Measurements from ENCODE around the gene PRELID1. TPM values are rescaled to one million over a fixed set of nuclear protein-coding genes. Genes with fewer than 3 reads are reported as not detected.

PRELID1 gene
- total and polyA plus RNA-seq, 2 donors (not counting 3 experiments of a cell fraction or from before 2014, with no cell fraction given), result 201 to 293 TPM

GRCh38 chr5:177299697-177300096, 3.9 kb upstream of the PRELID1 start:
- Histone ChIP-seq H3K9me1 (replicated peaks; ENCODE audit: control insufficient read depth, extremely low read depth, insufficient read depth, low read length) (no peaks in the 10 kb centered on the region), H3K27ac (ENCODE audit: insufficient read depth, low read depth, low read length) (peak overlapping the region; percentile 13), H4K20me1 (replicated peaks; ENCODE audit: control insufficient read depth, extremely low read depth, insufficient read depth, low read length) (no peaks in the 10 kb centered on the region), H3K4me1 (ENCODE audit: control insufficient read depth, extremely low read depth, insufficient read depth, low read length) (peaks cover 38% of the 10 kb centered on the region), H3K4me3 (replicated peaks in 1 of 3; ENCODE audit: insufficient read depth in 1 of 3, low read depth in 1 of 3, low read length in 3 of 3) (no peak overlapping the region), H3K79me2 (ENCODE audit: control insufficient read depth, insufficient read depth, low read length) (peaks cover 22% of the 10 kb centered on the region), H3K4me2 (ENCODE audit: insufficient read depth, low read length) (no peak overlapping the region), H3K36me3 (ENCODE audit: control insufficient read depth in 2 of 2, extremely low read depth in 1 of 2, insufficient read depth in 2 of 2, low read length in 2 of 2) (peaks cover 0 to 16% of the 10 kb centered on the region in 2 experiments), H3K9me3 (replicated peaks; ENCODE audit: control insufficient read depth, insufficient read depth, low read length) (no peaks in the 10 kb centered on the region), H3K9ac (replicated peaks; ENCODE audit: extremely low read depth, insufficient read depth, low read length) (no peak overlapping the region), H2AFZ (ENCODE audit: low read depth, low read length) (no peak overlapping the region), H3K27me3 (ENCODE audit: control insufficient read depth in 2 of 2, insufficient read depth in 2 of 2, low read length in 2 of 2) (no peaks in the 10 kb centered on the region)
- intact Hi-C loops (cut with micrococcal nuclease), result loop anchor here (1.0 to 5.0 kb wide), 2 partner anchors 167 to 185 kb away; partner anchors contain the start of gene NSD1
- DNase-seq (ENCODE audit: low read depth, low spot score) (no peak), FAIRE-seq (no peak)
- dilution Hi-C loops (cut with MboI; ENCODE audit: extremely low pct_ligation_motif_present, low sequenced_read_pairs), result no loop called here
- CTCF ChIA-PET, result interaction anchor here (0.6 to 4.8 kb wide), 3 partner anchors 10 to 145 kb away, joined by 3 to 30 read pairs (median 3); no protein-coding TSS in a partner anchor
- POLR2A ChIA-PET, result interaction anchor here (0.7 kb wide), 1 partner anchor 71 kb away, joined by 5 read pairs; no protein-coding TSS in a partner anchor
- BruUV-seq (replicated peaks), result no TSS peak
- TF ChIP-seq GATA2 (IDR thresholded peaks at IDR 0.05; ENCODE audit: insufficient read depth, insufficient read length, low read depth, low read length) (no peak), POLR2AphosphoS5 (IDR thresholded peaks at IDR 0.05; ENCODE audit: insufficient read depth, low read depth, low read length) (no peak), MYC (IDR thresholded peaks at IDR 0.05; ENCODE audit: low read depth, low read length) (no peak), FOS (IDR thresholded peaks at IDR 0.05; ENCODE audit: borderline replicate concordance, insufficient read depth, low read length) (no peak), EZH2 (IDR thresholded peaks at IDR 0.05; ENCODE audit: borderline replicate concordance, low read depth, low read length, severe bottlenecking) (no peak), CTCF (IDR thresholded peaks at IDR 0.05; ENCODE audit: extremely low read depth in 1 of 2, insufficient read depth in 1 of 2, low read depth in 1 of 2, low read length in 2 of 2) (no peak), JUN (IDR thresholded peaks at IDR 0.05; ENCODE audit: borderline replicate concordance, insufficient read depth, insufficient read length, low read depth) (no peak), POLR2A (IDR thresholded peaks at IDR 0.05; ENCODE audit: low read depth, low read length) (no peak), MAX (IDR thresholded peaks at IDR 0.05; ENCODE audit: insufficient read depth, insufficient read length) (no peak)
